ENCODE data around the gene GOLGA3.
A peak's percentile ranks its signal among the peaks of the same experiment; 100 is the strongest.
"Not testable (repeated sequence)": the region's sequence is repeated elsewhere in the genome, so short reads cannot be mapped to it uniquely, and the experiment has no call there.

Gene GOLGA3

DNA sequence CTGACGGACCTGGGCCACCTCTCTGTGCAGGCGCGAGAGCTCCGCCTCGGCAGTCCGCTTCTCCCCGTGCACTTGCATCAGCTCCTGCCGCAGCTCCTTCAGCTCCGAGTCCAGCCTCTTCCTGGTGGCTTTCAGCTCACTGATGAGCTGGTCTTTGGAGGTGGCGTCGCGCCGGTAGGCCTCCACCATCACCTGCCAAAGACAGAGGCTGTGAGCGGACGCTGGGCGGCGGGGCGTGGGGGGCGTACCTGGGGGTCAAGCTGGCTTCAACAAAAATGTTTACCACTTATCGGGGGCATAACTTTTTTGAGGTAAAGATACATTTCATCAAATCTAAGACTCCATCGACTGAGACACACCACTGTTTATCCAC, 39.6 kb downstream of the GOLGA3 start:
- DNase-seq (ENCODE audit: low read depth in 1 of 2, low spot score in 1 of 2), result no peak
- TF ChIP-seq JUND (IDR thresholded peaks at IDR 0.05; ENCODE audit: low read depth), result no peak
- in situ Hi-C loops (cut with HindIII; ENCODE audit: low pct_unique_long_range_greater_than_20kb, low sequenced_read_pairs), result no loop called here

DNA sequence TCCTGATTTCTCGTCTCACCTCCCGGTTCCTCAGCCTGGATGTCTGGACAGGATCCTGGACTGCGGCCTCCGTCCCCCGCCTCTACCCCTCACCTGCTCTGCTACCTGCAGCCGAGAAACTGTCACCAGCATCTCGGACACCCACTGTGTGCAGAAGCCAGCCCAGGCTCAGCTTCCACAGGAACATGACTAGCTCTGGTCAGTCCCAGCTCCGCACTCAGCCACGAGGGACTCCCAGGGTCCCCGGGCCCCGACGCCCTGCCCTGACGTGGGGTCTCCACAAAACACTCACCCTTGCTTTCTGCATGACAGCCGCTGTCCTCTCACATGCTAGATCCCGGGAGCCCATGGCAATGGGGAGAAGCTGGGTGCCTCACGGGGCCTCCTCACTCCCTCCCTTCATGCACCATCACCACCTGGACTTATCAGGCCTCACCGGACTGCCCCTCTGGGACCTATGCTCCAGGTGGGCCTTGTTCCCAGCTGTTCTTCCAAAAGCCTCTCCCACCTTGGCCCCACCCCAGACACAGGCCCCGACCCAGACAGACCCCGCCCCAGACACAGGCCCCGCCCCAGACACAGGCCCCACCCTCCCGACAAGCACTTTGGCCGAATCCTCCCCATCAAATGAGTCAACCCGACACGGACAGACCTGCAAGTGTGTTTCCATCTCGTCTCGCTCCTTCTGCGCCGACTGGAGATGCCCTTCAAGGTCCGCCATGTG, 40.1 kb downstream of the GOLGA3 start:
- no peak for TF ChIP-seq JUND (IDR thresholded peaks at IDR 0.05; ENCODE audit: low read depth)
- no peak for DNase-seq (ENCODE audit: low read depth in 1 of 2, low spot score in 1 of 2)
- in situ Hi-C loops (cut with HindIII; ENCODE audit: low pct_unique_long_range_greater_than_20kb, low sequenced_read_pairs), result no loop called here

DNA sequence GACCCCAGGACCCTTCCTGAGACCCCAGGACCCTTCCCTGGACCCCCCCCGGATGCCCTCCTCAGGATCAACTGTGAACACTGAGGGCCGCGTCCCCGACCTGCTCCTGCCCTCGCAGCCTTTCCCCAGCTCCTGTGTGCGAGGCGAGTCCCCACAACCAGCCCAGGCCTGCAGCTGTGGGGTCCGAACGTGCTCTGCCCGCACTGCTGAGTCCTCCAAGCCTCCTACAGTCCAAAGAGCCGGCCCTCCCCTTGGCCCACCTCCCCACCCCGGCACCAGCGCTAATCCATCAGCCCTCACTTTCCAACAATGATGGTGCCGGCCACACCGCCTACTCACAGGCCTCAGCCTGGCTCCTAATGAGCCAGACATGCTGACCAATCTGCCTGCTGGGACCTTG, 40.8 kb downstream of the GOLGA3 start:
- TF ChIP-seq JUND (IDR thresholded peaks at IDR 0.05; ENCODE audit: low read depth), result no peak
- in situ Hi-C loops (cut with HindIII; ENCODE audit: low pct_unique_long_range_greater_than_20kb, low sequenced_read_pairs), result no loop called here
- DNase-seq (ENCODE audit: low read depth in 1 of 2, low spot score in 1 of 2), result no peak

DNA sequence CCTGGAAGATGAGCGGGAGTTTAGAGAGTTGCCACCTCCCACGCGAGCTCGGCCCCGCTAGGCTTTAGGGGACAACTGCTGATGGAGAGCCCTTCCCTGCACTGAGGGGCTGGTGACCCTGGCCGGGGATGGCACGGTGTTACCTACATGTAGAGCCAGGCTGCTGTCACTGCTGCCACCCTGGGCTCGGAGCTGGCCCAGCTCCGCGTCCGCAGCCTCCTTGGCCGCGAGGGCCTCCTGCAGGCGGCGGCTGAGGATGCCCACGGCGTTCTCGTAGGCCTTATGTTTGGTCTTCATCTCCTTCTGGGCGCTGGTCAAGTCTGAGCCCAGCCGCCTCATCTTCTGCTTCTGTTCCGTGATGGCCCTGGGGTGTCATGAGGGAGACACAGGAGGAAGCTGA, 42.5 kb downstream of the GOLGA3 start:
- in situ Hi-C loops (cut with HindIII; ENCODE audit: low pct_unique_long_range_greater_than_20kb, low sequenced_read_pairs), result no loop called here
- no peak for TF ChIP-seq JUND (IDR thresholded peaks at IDR 0.05; ENCODE audit: low read depth)
- no peak for DNase-seq (ENCODE audit: low read depth in 1 of 2, low spot score in 1 of 2)

DNA sequence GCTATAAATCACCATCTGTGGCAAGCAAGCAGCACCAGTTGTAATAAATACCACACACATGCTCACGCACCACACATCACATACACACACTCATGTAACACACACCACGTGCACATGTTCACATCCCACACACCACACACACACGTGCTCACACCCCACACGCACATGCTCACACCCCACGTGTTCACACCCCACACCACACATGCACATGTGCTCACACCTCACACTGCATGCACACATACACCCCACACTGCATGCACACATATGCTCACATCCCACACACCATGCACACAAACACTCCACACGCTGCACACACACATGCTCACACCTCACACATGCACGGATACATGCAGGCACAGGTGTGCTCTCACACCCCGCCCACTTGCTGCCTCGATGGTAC, 44.1 kb downstream of the GOLGA3 start:
- no peak for DNase-seq (ENCODE audit: low read depth in 1 of 2, low spot score in 1 of 2)
- no peak for TF ChIP-seq JUND (IDR thresholded peaks at IDR 0.05; ENCODE audit: low read depth)
- in situ Hi-C loops (cut with HindIII; ENCODE audit: low pct_unique_long_range_greater_than_20kb, low sequenced_read_pairs), result no loop called here

DNA sequence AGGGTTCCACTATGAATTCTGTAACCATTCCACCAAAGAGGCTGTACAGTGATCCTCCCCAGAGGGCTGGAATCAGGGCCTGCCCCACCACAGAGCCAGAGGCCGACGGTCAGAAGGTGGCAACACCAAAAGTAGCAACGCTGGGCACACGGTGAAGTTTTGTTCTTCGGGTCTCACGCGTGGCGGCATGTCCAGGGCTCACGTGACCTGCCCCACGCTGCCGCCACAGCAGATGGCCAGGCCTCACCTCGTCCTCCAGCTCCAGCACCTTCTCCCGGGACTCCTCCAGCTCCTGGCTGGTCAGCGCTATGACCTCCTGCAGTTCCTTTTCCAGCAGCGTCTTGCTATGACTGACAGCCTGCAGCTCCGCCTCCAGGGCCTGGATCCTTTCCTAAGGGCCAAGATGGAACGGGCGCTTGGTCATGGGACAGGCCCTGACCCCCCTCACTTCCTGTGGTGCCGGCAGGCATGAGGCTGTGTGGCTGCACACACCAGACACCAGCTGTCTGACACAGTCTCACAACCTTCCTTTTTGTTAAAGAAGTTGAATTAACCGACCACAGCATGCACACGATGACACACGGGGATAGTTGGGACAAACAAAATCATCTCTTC, 44.6 kb downstream of the GOLGA3 start:
- no peak for TF ChIP-seq JUND (IDR thresholded peaks at IDR 0.05; ENCODE audit: low read depth)
- in situ Hi-C loops (cut with HindIII; ENCODE audit: low pct_unique_long_range_greater_than_20kb, low sequenced_read_pairs), result no loop called here
- no peak for DNase-seq (ENCODE audit: low read depth in 1 of 2, low spot score in 1 of 2)

DNA sequence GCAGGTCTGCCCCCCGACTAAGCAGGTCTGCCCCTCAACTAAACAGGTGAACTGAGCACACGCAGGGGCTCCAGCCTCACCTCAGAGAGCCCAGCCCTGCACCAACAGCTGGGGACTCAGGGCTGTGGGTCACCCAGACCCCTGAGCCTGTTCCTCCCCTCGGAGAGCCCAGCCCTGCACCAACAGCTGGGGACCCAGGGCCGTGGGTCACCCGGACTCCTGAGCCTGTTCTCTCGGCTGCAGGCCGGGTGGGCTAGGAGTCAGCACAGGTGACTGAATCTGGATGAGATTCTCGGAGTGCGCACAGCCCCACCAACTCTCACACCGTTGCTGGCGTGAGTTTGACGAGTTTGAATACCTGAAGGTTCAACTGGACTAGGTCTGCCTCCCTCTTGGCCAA, 46.7 kb downstream of the GOLGA3 start:
- TF ChIP-seq JUND (IDR thresholded peaks at IDR 0.05; ENCODE audit: low read depth), result no peak
- DNase-seq (ENCODE audit: low read depth in 1 of 2, low spot score in 1 of 2), result no peak
- in situ Hi-C loops (cut with HindIII; ENCODE audit: low pct_unique_long_range_greater_than_20kb, low sequenced_read_pairs), result no loop called here

DNA sequence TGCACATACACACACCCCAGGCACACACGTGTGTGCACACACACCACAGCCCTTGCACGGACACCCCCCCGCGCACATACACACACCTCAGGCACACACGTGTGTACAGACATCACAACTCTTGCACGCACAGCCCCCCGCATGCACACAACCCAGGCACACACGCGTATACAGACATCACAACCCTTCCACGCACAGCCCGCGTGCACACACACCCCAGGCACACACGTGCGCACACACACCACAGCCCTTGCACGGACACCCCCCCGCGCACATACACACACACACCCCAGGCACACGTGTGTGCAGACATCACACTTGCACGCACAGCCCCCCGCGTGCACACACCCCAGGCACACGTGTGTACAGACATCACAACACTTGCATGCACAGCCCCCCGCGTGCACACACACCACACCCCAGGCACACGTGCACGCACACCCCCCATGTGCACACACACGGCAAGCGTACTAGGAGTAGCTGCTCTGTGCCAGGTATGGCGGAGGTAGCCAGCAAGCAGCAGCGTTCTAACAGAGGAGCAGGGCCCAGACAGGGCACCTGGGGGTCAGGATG, 48.8 kb downstream of the GOLGA3 start:
- no peak for TF ChIP-seq JUND (IDR thresholded peaks at IDR 0.05; ENCODE audit: low read depth)
- in situ Hi-C loops (cut with HindIII; ENCODE audit: low pct_unique_long_range_greater_than_20kb, low sequenced_read_pairs), result no loop called here
- no peak for DNase-seq (ENCODE audit: low read depth in 1 of 2, low spot score in 1 of 2)

DNA sequence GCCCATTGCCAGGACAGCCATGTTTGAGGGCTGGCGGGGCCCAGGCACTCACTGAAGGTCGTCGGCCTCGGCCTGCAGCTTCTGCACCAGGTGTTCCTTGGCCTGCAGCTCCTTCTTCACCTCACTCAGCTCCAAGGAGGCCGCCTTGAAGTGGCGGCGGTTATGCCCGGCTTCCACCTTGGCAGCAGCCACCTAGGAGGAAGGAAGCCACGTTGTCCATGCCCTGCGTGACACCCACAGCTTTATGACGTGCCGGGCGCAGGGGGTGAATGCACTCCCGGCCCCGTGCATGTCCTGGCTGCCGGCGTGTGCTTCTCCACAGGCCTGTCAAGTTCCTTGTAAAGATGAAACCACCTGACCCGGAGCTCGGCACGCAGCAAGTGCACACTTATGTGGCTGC, 51.1 kb downstream of the GOLGA3 start:
- in situ Hi-C loops (cut with HindIII; ENCODE audit: low pct_unique_long_range_greater_than_20kb, low sequenced_read_pairs), result no loop called here
- no peak for TF ChIP-seq JUND (IDR thresholded peaks at IDR 0.05; ENCODE audit: low read depth)
- no peak for DNase-seq (ENCODE audit: low read depth in 1 of 2, low spot score in 1 of 2)

DNA sequence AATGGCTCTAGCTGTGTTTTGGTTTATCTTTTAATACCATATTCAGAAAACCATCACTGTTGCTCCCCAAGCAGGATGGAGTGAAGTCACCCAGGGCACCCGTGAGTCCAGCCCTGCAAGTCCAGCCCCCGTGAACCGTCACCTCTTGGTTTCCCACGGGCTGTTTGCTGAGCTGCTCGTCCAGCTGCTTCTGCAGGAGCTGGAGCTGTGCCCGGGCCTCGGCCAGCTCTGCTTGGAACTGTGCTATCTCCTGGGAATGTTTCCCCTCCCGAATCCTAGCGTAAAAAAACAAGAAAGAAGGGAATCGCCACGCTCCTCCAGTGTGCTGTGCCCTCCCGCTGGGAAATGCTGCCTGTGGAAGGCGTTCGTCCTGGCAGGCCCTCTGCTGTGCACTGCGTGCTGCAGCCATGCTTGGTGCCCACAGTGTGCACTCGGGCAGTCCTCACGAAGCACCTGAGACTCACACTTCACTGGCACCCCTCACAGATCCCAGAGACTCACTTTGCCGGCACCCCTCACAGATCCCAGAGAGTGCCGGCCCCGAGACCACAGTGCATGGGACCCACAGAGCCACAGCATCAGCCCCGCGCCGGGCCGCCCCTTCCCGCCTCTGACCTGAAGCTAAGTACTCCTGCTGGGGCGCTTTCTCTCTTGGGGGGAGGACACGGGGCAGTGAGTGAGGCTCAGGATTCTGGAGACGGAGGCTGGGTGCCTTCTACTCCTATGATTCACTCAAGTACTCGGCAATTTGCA, 51.7 kb downstream of the GOLGA3 start:
- peak; percentile 80 to 83 for DNase-seq (ENCODE audit: low read depth in 1 of 2, low spot score in 1 of 2)
- in situ Hi-C loops (cut with HindIII; ENCODE audit: low pct_unique_long_range_greater_than_20kb, low sequenced_read_pairs), result no loop called here
- no peak for TF ChIP-seq JUND (IDR thresholded peaks at IDR 0.05; ENCODE audit: low read depth)

DNA sequence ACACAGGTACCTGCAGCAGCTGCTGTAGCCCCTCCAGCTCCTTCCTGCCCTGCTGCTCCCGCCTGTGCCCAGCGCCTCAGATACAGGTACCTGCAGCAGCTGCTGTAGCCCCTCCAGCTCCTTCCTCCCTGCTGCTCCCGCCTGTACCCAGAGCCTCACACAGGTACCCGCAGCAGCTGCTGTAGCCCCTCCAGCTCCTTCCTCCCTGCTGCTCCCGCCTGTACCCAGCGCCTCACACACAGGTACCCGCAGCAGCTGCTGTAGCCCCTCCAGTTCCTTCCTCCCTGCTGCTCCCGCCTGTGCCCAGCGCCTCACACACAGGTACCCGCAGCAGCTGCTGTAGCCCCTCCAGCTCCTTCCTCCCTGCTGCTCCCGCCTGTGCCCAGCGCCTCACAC, 52.4 kb downstream of the GOLGA3 start:
- DNase-seq (ENCODE audit: low read depth in 1 of 2, low spot score in 1 of 2); in situ Hi-C loops (cut with HindIII; ENCODE audit: low pct_unique_long_range_greater_than_20kb, low sequenced_read_pairs): not testable (repeated sequence)

DNA sequence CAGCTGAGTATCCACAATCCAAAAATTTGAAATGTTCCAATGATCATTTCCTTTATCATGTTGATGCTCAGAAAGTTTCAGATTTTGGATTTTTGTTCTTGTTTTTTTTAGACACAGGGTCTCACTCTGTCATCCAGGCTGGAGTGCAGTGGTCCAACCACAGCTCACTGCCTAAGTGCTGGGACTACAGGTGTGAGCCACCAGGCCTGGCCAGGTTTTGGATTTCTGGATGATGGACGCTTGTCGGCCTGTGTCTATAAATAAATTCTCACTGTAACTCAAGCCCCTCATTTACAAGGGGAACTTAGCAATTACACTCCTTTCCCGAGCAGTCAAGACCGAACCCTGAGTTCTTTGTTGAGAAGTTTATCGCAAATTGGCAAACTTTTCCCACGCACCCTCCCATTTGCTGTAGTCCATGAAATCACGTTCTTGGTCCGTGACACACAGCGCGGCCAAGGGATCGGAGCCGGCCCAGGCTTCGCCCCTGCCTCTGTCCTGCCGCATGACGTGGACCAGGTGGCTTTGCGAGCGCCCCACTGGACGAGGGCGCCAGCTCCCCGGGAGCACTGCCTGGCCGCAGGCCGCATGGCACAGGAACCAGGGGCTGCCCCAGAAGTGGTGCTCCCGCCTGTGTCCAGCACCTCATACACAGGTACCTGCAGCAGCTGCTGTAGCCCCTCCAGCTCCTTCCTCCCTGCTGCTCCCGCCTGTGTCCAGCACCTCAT, 53.0 kb downstream of the GOLGA3 start:
- no peak for TF ChIP-seq JUND (IDR thresholded peaks at IDR 0.05; ENCODE audit: low read depth)
- no peak for DNase-seq (ENCODE audit: low read depth in 1 of 2, low spot score in 1 of 2)
- in situ Hi-C loops (cut with HindIII; ENCODE audit: low pct_unique_long_range_greater_than_20kb, low sequenced_read_pairs), result no loop called here
